ENCODE data around the gene GFER.

DNA sequence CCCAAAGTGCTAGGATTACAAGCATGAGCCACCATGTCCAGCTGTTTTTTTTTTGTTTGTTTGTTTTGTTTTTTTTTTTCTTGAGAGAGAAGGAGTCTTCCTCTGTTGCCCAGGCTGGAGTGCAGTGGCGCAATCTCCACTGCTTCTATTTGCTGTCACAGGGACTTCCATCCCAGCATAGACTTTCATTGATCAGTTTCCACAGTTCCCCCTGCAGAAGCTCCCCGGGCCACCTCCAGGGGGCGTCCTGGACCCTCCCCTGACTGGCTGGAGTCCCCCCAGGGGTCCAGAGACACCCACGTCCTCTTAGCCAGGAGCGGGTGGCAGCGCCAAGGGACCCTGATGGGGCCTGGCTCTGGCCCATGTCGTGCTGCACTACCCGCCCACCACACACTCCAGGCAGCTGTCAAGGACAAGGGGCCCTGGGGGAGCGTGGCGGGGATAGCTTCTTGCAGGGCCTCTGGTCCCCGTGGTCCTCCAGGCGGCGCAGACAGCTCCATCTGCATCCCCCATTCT, 32.5 kb downstream of the GFER start:
- TF ChIP-seq, protein P1, sequence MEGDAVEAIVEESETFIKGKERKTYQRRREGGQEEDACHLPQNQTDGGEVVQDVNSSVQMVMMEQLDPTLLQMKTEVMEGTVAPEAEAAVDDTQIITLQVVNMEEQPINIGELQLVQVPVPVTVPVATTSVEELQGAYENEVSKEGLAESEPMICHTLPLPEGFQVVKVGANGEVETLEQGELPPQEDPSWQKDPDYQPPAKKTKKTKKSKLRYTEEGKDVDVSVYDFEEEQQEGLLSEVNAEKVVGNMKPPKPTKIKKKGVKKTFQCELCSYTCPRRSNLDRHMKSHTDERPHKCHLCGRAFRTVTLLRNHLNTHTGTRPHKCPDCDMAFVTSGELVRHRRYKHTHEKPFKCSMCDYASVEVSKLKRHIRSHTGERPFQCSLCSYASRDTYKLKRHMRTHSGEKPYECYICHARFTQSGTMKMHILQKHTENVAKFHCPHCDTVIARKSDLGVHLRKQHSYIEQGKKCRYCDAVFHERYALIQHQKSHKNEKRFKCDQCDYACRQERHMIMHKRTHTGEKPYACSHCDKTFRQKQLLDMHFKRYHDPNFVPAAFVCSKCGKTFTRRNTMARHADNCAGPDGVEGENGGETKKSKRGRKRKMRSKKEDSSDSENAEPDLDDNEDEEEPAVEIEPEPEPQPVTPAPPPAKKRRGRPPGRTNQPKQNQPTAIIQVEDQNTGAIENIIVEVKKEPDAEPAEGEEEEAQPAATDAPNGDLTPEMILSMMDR (IDR thresholded peaks at IDR 0.05): peak in 2 of 4 experiments; percentile 7 to 37
- no peak for TF ChIP-seq POLR2AphosphoS5 (IDR thresholded peaks at IDR 0.05)

All from gastroesophageal sphincter (tissue), 3 donors.